IMR-90 (cell line): ENCODE data around the gene DVL1. TPM values are rescaled to one million over a fixed set of nuclear protein-coding genes. Genes with fewer than 3 reads are reported as not detected.

Experiments
- ATAC-seq: fragments of 200-7000 bp; cut with Tn5 transposase; 2 replicates; pipeline ENCODE4 v1.9.1; 2020; ENCODE audit warnings: low read depth, mild to moderate bottlenecking, moderate library complexity
- BruUV-seq: library from RNA; stranded (reverse); fragments of 400-500 nt; replicated peaks from 2 replicates; lab custom pipeline; 2021; lab: Mats Ljungman, UMichigan
- CTCF ChIA-PET: fragments of 300-600 bp; formaldehyde crosslinking; extraction: SDS; loops from one replicate; lab custom pipeline; 2021; ENCODE audit warnings: antibody characterized with exemption; lab: Yijun Ruan, JAX
- POLR2A ChIA-PET: fragments of 300-600 bp; sonication (Branson Sonifier 250); formaldehyde crosslinking; loops from one replicate; lab custom pipeline; 2022; ENCODE audit warnings: antibody characterized with exemption; ENCODE audit not compliant: unreplicated experiment; lab: Charles Lee
- DNase-seq: peaks from one replicate; pipeline ENCODE4 v3.0.0; 2013
- H2AFZ ChIP-seq: replicated peaks from 2 replicates; pipeline ENCODE3; 2013; ENCODE audit warnings: low read length, mild to moderate bottlenecking; ENCODE audit not compliant: poor library complexity
- H2AK5ac ChIP-seq: 2 replicates; pipeline ENCODE4 v1.6.1; 2013; ENCODE audit warnings: low read depth, low read length, inconsistent platforms
- H2AK9ac ChIP-seq: replicated peaks from 2 replicates; pipeline ENCODE3; 2013; ENCODE audit warnings: mild to moderate bottlenecking, low read depth, low read length, moderate library complexity; ENCODE audit not compliant: poor library complexity
- H2BK120ac ChIP-seq: 2 replicates; pipeline ENCODE4 v1.6.1; 2013; ENCODE audit warnings: low read depth, low read length, inconsistent platforms
- H2BK15ac ChIP-seq: 3 replicates; pipeline ENCODE4 v1.6.1; 2013; ENCODE audit warnings: low read depth, low read length, inconsistent platforms
- H2BK20ac ChIP-seq: 2 replicates; pipeline ENCODE4 v1.6.1; 2013; ENCODE audit warnings: low read depth, mild to moderate bottlenecking, inconsistent platforms, low read length, moderate library complexity
- H2BK5ac ChIP-seq: 2 replicates; pipeline ENCODE4 v1.6.1; 2013; ENCODE audit warnings: mild to moderate bottlenecking, low read depth, low read length, inconsistent platforms; ENCODE audit not compliant: poor library complexity, severe bottlenecking
- H3K14ac ChIP-seq: replicated peaks from 2 replicates; pipeline ENCODE4 v1.6.1; 2013; ENCODE audit warnings: low read depth, low read length, inconsistent platforms
- H3K18ac ChIP-seq: 2 replicates; pipeline ENCODE4 v1.6.1; 2013; ENCODE audit warnings: low read depth, low read length, control low read depth
- H3K23ac ChIP-seq: 2 replicates; pipeline ENCODE4 v1.6.1; 2013; ENCODE audit warnings: low read depth, low read length, inconsistent platforms
- H3K27ac ChIP-seq: 2 replicates; pipeline ENCODE4 v1.5.1; 2013; ENCODE audit warnings: mild to moderate bottlenecking, control low read depth, low read length; ENCODE audit not compliant: insufficient read depth
- H3K27me3 ChIP-seq: 2 replicates; pipeline ENCODE4 v1.6.1; 2013; ENCODE audit warnings: low read length; ENCODE audit not compliant: control insufficient read depth, insufficient read depth
- H3K36me3 ChIP-seq: 2 replicates; pipeline ENCODE4 v1.6.1; 2013; ENCODE audit warnings: low read length, mixed read lengths; ENCODE audit not compliant: control insufficient read depth, insufficient read depth
- H3K4ac ChIP-seq: 2 replicates; pipeline ENCODE4 v1.6.1; 2013; ENCODE audit warnings: low read depth, low read length, inconsistent platforms
- H3K4me1 ChIP-seq: 2 replicates; pipeline ENCODE4 v1.6.1; 2013; ENCODE audit warnings: low read length, mixed read lengths; ENCODE audit not compliant: control insufficient read depth, insufficient read depth
- H3K4me2 ChIP-seq: 2 replicates; pipeline ENCODE4 v1.6.1; 2013; ENCODE audit warnings: low read depth, mild to moderate bottlenecking, control low read depth, low read length, moderate library complexity
- H3K4me3 ChIP-seq: 2 replicates; pipeline ENCODE4 v1.5.1; 2013; ENCODE audit warnings: low read depth, mild to moderate bottlenecking, control low read depth, low read length, moderate library complexity; ENCODE audit not compliant: insufficient read depth
- H3K56ac ChIP-seq: 2 replicates; pipeline ENCODE4 v1.6.1; 2013; ENCODE audit warnings: low read length, inconsistent platforms; ENCODE audit not compliant: insufficient read depth; ENCODE audit errors: extremely low read depth
- H3K79me1 ChIP-seq, 2 experiments: 2 replicates each; pipeline ENCODE4 v1.6.1; 2013; ENCODE audit warnings: low read length in 2 of 2, inconsistent platforms in 1 of 2, low read depth in 1 of 2
- H3K9ac ChIP-seq: 2 replicates; pipeline ENCODE4 v1.6.1; 2013; ENCODE audit warnings: low read depth, low read length, control low read depth
- H3K9me1 ChIP-seq: 2 replicates; pipeline ENCODE4 v1.6.1; 2013; ENCODE audit warnings: low read length, inconsistent platforms; ENCODE audit not compliant: insufficient read depth
- H3K9me3 ChIP-seq: 2 replicates; pipeline ENCODE4 v1.6.1; 2013; ENCODE audit warnings: low read length; ENCODE audit not compliant: control insufficient read depth, insufficient read depth
- H4K20me1 ChIP-seq: 2 replicates; pipeline ENCODE4 v1.6.1; 2013; ENCODE audit warnings: low read length, inconsistent platforms; ENCODE audit not compliant: insufficient read depth
- H4K5ac ChIP-seq: 2 replicates; pipeline ENCODE4 v1.6.1; 2013; ENCODE audit warnings: mild to moderate bottlenecking, low read depth, low read length, control low read depth
- H4K8ac ChIP-seq, 2 experiments: 2 replicates each; pipeline ENCODE4 v1.6.1; 2013; ENCODE audit warnings: low read depth in 2 of 2, low read length in 2 of 2, control low read depth in 1 of 2, inconsistent platforms in 1 of 2
- H4K91ac ChIP-seq: 2 replicates; pipeline ENCODE4 v1.6.1; 2013; ENCODE audit warnings: low read depth, low read length, inconsistent platforms; ENCODE audit not compliant: insufficient read depth
- BHLHE40 ChIP-seq: fragments of 150-350 bp; IDR thresholded peaks from 2 replicates; pipeline ENCODE4 v1.6.1; 2016; ENCODE audit warnings: mild to moderate bottlenecking, low read depth, low read length
- CEBPB ChIP-seq: IDR thresholded peaks from 2 replicates; pipeline ENCODE4 v1.6.1; 2012; ENCODE audit warnings: low read depth, low read length, improper control_type of control experiment
- CHD1 ChIP-seq: IDR thresholded peaks from 2 replicates; pipeline ENCODE4 v1.6.1; 2012; ENCODE audit warnings: low read depth, low read length, improper control_type of control experiment
- CTCF ChIP-seq: conservative IDR thresholded peaks from 2 replicates; pipeline ENCODE4 v1.5.1; 2012; ENCODE audit warnings: mild to moderate bottlenecking, low read depth, low read length, improper control_type of control experiment
- ELK1 ChIP-seq: fragments of 150-350 bp; IDR thresholded peaks from 2 replicates; pipeline ENCODE4 v1.6.1; 2016; ENCODE audit warnings: low read depth, mild to moderate bottlenecking, low read length, moderate library complexity, borderline replicate concordance
- FOS ChIP-seq: fragments of 150-350 bp; IDR thresholded peaks from 2 replicates; pipeline ENCODE4 v1.6.1; 2016; ENCODE audit warnings: low read depth, low read length
- MAFK ChIP-seq: IDR thresholded peaks from 2 replicates; pipeline ENCODE4 v1.6.1; 2012; ENCODE audit warnings: low read depth, low read length, improper control_type of control experiment
- MAZ ChIP-seq: IDR thresholded peaks from 2 replicates; pipeline ENCODE4 v1.6.1; 2012; ENCODE audit warnings: low read depth, mild to moderate bottlenecking, low read length, improper control_type of control experiment, moderate library complexity, borderline replicate concordance
- MXI1 ChIP-seq: IDR thresholded peaks from 2 replicates; pipeline ENCODE4 v1.6.1; 2012; ENCODE audit warnings: low read depth, mild to moderate bottlenecking, low read length, moderate library complexity, borderline replicate concordance
- NFE2L2 ChIP-seq: fragments of 150-350 bp; IDR thresholded peaks from 2 replicates; pipeline ENCODE4 v1.6.1; 2016; ENCODE audit warnings: low read depth, mild to moderate bottlenecking, low read length
- POLR2A ChIP-seq: IDR thresholded peaks from 2 replicates; pipeline ENCODE4 v1.6.1; 2012; ENCODE audit warnings: mild to moderate bottlenecking, low read depth, low read length
- RAD21 ChIP-seq: IDR thresholded peaks from 2 replicates; pipeline ENCODE4 v1.6.1; 2012; ENCODE audit warnings: low read length, improper control_type of control experiment
- RCOR1 ChIP-seq: IDR thresholded peaks from 2 replicates; pipeline ENCODE4 v1.6.1; 2012; ENCODE audit warnings: mild to moderate bottlenecking, low read length, improper control_type of control experiment; ENCODE audit not compliant: insufficient replicate concordance
- RFX5 ChIP-seq: IDR thresholded peaks from 2 replicates; pipeline ENCODE4 v1.8.0; 2012; ENCODE audit warnings: low read depth, mild to moderate bottlenecking, low read length, moderate library complexity
- SMC3 ChIP-seq: fragments of 150-350 bp; IDR thresholded peaks from 2 replicates; pipeline ENCODE4 v1.6.1; 2016; ENCODE audit warnings: low read depth, mild to moderate bottlenecking, antibody characterized with exemption, low read length, moderate library complexity
- USF2 ChIP-seq: fragments of 150-350 bp; IDR thresholded peaks from 2 replicates; pipeline ENCODE4 v1.6.1; 2017; ENCODE audit warnings: mild to moderate bottlenecking, antibody characterized with exemption, low read length, low read depth
- WGBS, 2 experiments: methylation state at CpG; one replicate each; pipeline versions ENCODE4 v1.1.5 to v1.1.7; 2013; ENCODE audit warnings: missing lambda C conversion rate in 2 of 2; ENCODE audit not compliant: insufficient read length in 1 of 2; ENCODE audit errors: extremely low coverage in 2 of 2; 5-methylcytosine and 5-hydroxymethylcytosine counted together
- dilution Hi-C: fragments of 300-500 bp; cut with HindIII; formaldehyde crosslinking; loops from one replicate; pipeline ENCODE4 v1.14.3; 2018; ENCODE audit warnings: low sequenced_read_pairs; ENCODE audit not compliant: unreplicated experiment
- in situ Hi-C: fragments of 300-500 bp; cut with MboI; formaldehyde crosslinking; loops from 3 replicates; pipeline ENCODE4 v1.14.3; 2019; ENCODE audit warnings: low sequenced_read_pairs, inconsistent platforms, mixed read lengths
- intact Hi-C: fragments of 100-400 bp; cut with micrococcal nuclease; formaldehyde crosslinking; loops from 2 replicates; pipeline ENCODE4 v1.10.0; 2022
- polyA plus RNA-seq, 3 experiments: library from polyadenylated mRNA; depleted of rRNA; stranded (reverse); fragments of >200 nt; gene quantifications; 2 replicates each; pipeline ENCODE4 v1.2.3, GENCODE V29; 2012; ENCODE audit warnings: low replicate concordance in 1 of 3
- total RNA-seq: library from RNA; depleted of rRNA; stranded (reverse); fragments of >200 nt; gene quantifications from 2 replicates; pipeline ENCODE4 v1.2.3, GENCODE V29; 2012

DVL1 gene
- total and polyA plus RNA-seq, 2 of the 4 experiments (the other 2 are of a cell fraction), result 27.2 to 35.9 TPM

- H3K4me1 ChIP-seq, result peaks cover 8% of the 10 kb centered on the region; the same call in 1 of the 2 replicates
- no peak overlapping the region for H2AK5ac ChIP-seq
- no peaks in the 10 kb centered on the region for H3K27me3 ChIP-seq
- TF ChIP-seq FOS, result no peak
- no peak for TF ChIP-seq RAD21
- TF ChIP-seq NFE2L2, result no peak
- no peak for TF ChIP-seq CTCF
- TF ChIP-seq ELK1, result no peak
- no peak for TF ChIP-seq BHLHE40
- TF ChIP-seq RCOR1, result no peak
- no peak for TF ChIP-seq POLR2A
- TF ChIP-seq MXI1, result no peak
- TF ChIP-seq CEBPB, result no peak
- TF ChIP-seq SMC3, result no peak
- TF ChIP-seq RFX5, result no peak
- TF ChIP-seq CHD1, result no peak
- no peak for TF ChIP-seq USF2
- no peak for TF ChIP-seq MAFK
- no peak for TF ChIP-seq MAZ
- no peak overlapping the region for H4K8ac ChIP-seq
- intact Hi-C loops, result no loop called here
- H4K91ac ChIP-seq, result no peak overlapping the region
- in situ Hi-C loops, result no loop called here
- peaks cover 4% of the 10 kb centered on the region for H3K9me1 ChIP-seq
- H3K23ac ChIP-seq, result no peak overlapping the region
- no peak overlapping the region for H2BK15ac ChIP-seq
- H2BK20ac ChIP-seq, result no peak overlapping the region
- H2BK5ac ChIP-seq, result no peak overlapping the region
- CTCF ChIA-PET, result no interaction called here
- H3K56ac ChIP-seq, result no peak overlapping the region
- POLR2A ChIA-PET, result no interaction called here
- H3K79me1 ChIP-seq, result peaks cover 16 to 58% of the 10 kb centered on the region in 2 experiments
- no peak overlapping the region for H2BK120ac ChIP-seq
- H3K9me3 ChIP-seq, result no peaks in the 10 kb centered on the region
- no peak overlapping the region for H2AFZ ChIP-seq
- no peak for DNase-seq
- no peak overlapping the region for H3K4ac ChIP-seq
- H4K20me1 ChIP-seq, result peaks cover 64% of the 10 kb centered on the region
- H4K5ac ChIP-seq, result no peak overlapping the region
- no peak for ATAC-seq
- H3K36me3 ChIP-seq, result peaks cover 70% of the 10 kb centered on the region
- WGBS, 2 experiments, result 87% methylated on average over 3 of the region's 26 CpGs; no CpG with 5 or more reads in 1 of the 2 experiments
- no peak overlapping the region for H3K18ac ChIP-seq
- BruUV-seq, result no TSS peak
- no peak overlapping the region for H3K4me2 ChIP-seq
- no peak overlapping the region for H3K27ac ChIP-seq
- H3K4me3 ChIP-seq, result no peak overlapping the region
- no peak overlapping the region for H2AK9ac ChIP-seq
- dilution Hi-C loops, result no loop called here
- H3K14ac ChIP-seq, result no peak overlapping the region
- H3K9ac ChIP-seq, result no peak overlapping the region
These were observed 33.7 kb downstream of the DVL1 start for GRCh38 chr1:1315435-1315954.
